H1 (cell line): Measurements from ENCODE around the gene CENPP. TPM values are rescaled to one million over a fixed set of nuclear protein-coding genes. Genes with fewer than 3 reads are reported as not detected.

Source experiments
- BRCA1 ChIP-seq: IDR thresholded peaks from 2 replicates; pipeline ENCODE4 v1.6.1; 2012; ENCODE audit warnings: low read depth, low read length, improper control_type of control experiment
- CBX5 ChIP-seq: fragments of 300-800, 300-1000 bp; sonication (generic); IDR thresholded peaks from 2 replicates; pipeline ENCODE4 v1.7.1; 2016; ENCODE audit warnings: antibody characterized with exemption, low read length, low read depth
- CEBPB ChIP-seq: IDR thresholded peaks from 2 replicates; pipeline ENCODE4 v1.6.1; 2012; ENCODE audit warnings: low read depth, low read length
- CHD1 ChIP-seq: IDR thresholded peaks from 2 replicates; pipeline ENCODE4 v1.6.1; 2012; ENCODE audit warnings: low read depth, low read length, improper control_type of control experiment
- CREB1 ChIP-seq: IDR thresholded peaks from 2 replicates; pipeline ENCODE4 v1.6.1; 2012; ENCODE audit warnings: inconsistent platforms
- E2F6 ChIP-seq: IDR thresholded peaks from 2 replicates; pipeline ENCODE4 v1.6.1; 2012; ENCODE audit warnings: inconsistent platforms
- GTF2F1 ChIP-seq: IDR thresholded peaks from 2 replicates; pipeline ENCODE4 v1.6.1; 2012; ENCODE audit warnings: low read depth, low read length, improper control_type of control experiment, borderline replicate concordance
- JUND ChIP-seq: IDR thresholded peaks from 2 replicates; pipeline ENCODE4 v1.6.1; 2011; ENCODE audit warnings: mild to moderate bottlenecking, improper control_type of control experiment, low read length
- KDM1A ChIP-seq: fragments of 200-600, 300-600 bp; sonication (generic); IDR thresholded peaks from 2 replicates; pipeline ENCODE4 v1.7.1; 2016; ENCODE audit warnings: mild to moderate bottlenecking, low read length, borderline replicate concordance
- KDM4A ChIP-seq: IDR thresholded peaks from one replicate; pipeline ENCODE4 v1.7.1; 2012; ENCODE audit warnings: low read depth, mild to moderate bottlenecking, moderate library complexity, low read length, inconsistent platforms; ENCODE audit not compliant: severe bottlenecking
- MAX ChIP-seq: IDR thresholded peaks from 2 replicates; pipeline ENCODE4 v1.6.1; 2012; ENCODE audit warnings: inconsistent platforms
- NANOG ChIP-seq: IDR thresholded peaks from 2 replicates; pipeline ENCODE4 v1.6.1; 2011; ENCODE audit warnings: low read length, low read depth, mild to moderate bottlenecking, inconsistent platforms; ENCODE audit not compliant: insufficient read depth, poor library complexity, severe bottlenecking
- NRF1 ChIP-seq: IDR thresholded peaks from 2 replicates; pipeline ENCODE4 v1.6.1; 2011; ENCODE audit warnings: mild to moderate bottlenecking, low read depth, low read length, improper control_type of control experiment
- POLR2A ChIP-seq, 2 experiments: IDR thresholded peaks; 1 replicate in 1 of 2; 2 replicates in 1 of 2; pipeline ENCODE4 v1.6.1; 2011; ENCODE audit warnings: low read depth in 2 of 2, low read length in 2 of 2, mild to moderate bottlenecking in 2 of 2; ENCODE audit errors: control extremely low read depth in 1 of 2
- POLR2AphosphoS5 ChIP-seq: IDR thresholded peaks from 2 replicates; pipeline ENCODE4 v1.6.1; 2011; ENCODE audit warnings: low read depth, low read length
- SAP30 ChIP-seq: fragments of 300-600 bp; sonication (generic); IDR thresholded peaks from 2 replicates; pipeline ENCODE4 v1.7.1; 2012; ENCODE audit warnings: low read length, moderate library complexity, mild to moderate bottlenecking, inconsistent platforms; ENCODE audit not compliant: insufficient read depth, insufficient replicate concordance
- SIX5 ChIP-seq: IDR thresholded peaks from 2 replicates; pipeline ENCODE4 v1.6.1; 2011; ENCODE audit warnings: mild to moderate bottlenecking, low read depth, low read length
- SP4 ChIP-seq: IDR thresholded peaks from 2 replicates; pipeline ENCODE4 v1.6.1; 2012; ENCODE audit warnings: low read length, inconsistent platforms
- SRF ChIP-seq: IDR thresholded peaks from 2 replicates; pipeline ENCODE4 v1.6.1; 2011; ENCODE audit warnings: mild to moderate bottlenecking, low read depth, low read length, moderate library complexity
- SUZ12 ChIP-seq: fragments of 200-600 bp; sonication (generic); IDR thresholded peaks from 2 replicates; pipeline ENCODE4 v1.6.1; 2012; ENCODE audit warnings: mild to moderate bottlenecking, inconsistent platforms, low read length, moderate library complexity, mixed read lengths
- polyA plus RNA-seq, 7 experiments: library from polyadenylated mRNA; depleted of rRNA in 3 of 7; stranded (reverse) in 5 of 7; unstranded in 2 of 7; fragments of >200 nt in 5 of 7; fragments of 200-250 nt in 2 of 7; gene quantifications; 1 replicate in 5 of 7; 2 replicates in 1 of 7; 4 replicates in 1 of 7; pipeline versions ENCODE4 v1.2.1 to v1.2.3, GENCODE V29; 2011 to 2013; ENCODE audit warnings: missing spikeins in 2 of 7, mixed read lengths in 2 of 7
- total RNA-seq: library from RNA; stranded (reverse); fragmentation: NEBNext Ultra II Directional; extraction: Animal tissue kit (Norgen Biotek cat#: 25700); gene quantifications from 2 replicates; pipeline ENCODE4 v1.2.1, GENCODE V29; 2021
- TF ChIP-seq, protein P1 (sequence below): IDR thresholded peaks from 2 replicates; pipeline ENCODE4 v1.6.1; 2011; ENCODE audit warnings: low read depth, mild to moderate bottlenecking, low read length; ENCODE audit not compliant: insufficient read depth
- TF ChIP-seq, protein P2 (sequence below): IDR thresholded peaks from 2 replicates; pipeline ENCODE4 v1.6.1; 2012; ENCODE audit warnings: low read length, inconsistent platforms

The CENPP gene
- total and polyA plus RNA-seq, 2 of the 8 experiments (the other 6 are each of a cell fraction or from before 2014, with no cell fraction given), result 2.7 to 10.8 TPM

DNA sequence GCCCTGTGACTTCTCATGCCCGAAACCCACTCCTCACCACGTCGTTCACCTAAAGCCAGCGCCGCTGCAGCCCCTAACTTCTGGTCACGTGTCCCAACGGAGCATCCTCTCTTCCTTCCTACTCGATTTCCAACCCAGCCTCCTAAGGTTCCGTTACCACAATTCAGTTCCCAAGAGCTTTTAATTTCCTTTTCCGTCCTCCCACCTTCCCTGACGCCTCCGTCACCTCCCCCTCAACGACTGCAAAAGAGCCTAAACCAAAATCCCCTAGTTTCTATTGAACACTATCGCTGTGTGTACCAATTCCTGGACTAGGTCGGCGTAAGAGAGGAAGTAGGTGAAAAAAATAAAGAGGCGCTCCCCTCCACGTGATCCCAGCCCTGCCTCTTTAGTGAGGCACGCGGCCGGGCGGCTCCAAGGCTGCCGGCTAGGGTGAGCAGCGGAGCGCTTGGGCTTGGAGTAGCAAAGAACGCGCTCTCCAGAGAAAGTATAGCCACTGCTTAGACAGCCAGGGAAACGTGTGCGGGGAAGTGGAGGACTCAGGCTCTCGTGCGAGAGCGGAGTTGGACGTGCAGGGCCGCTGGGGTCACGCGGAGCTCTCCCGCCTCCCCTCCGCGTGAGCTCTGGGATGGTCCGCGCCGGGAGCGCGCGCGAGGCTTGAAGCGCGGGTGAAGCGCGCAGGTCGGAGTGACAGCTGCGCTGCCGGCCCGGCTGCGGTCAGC, at the start of gene CENPP, which contains the start of gene NOL8 (continued):
- TF ChIP-seq, protein P1, sequence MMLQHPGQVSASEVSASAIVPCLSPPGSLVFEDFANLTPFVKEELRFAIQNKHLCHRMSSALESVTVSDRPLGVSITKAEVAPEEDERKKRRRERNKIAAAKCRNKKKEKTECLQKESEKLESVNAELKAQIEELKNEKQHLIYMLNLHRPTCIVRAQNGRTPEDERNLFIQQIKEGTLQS, result peak; percentile 77
- TF ChIP-seq, protein P2, sequence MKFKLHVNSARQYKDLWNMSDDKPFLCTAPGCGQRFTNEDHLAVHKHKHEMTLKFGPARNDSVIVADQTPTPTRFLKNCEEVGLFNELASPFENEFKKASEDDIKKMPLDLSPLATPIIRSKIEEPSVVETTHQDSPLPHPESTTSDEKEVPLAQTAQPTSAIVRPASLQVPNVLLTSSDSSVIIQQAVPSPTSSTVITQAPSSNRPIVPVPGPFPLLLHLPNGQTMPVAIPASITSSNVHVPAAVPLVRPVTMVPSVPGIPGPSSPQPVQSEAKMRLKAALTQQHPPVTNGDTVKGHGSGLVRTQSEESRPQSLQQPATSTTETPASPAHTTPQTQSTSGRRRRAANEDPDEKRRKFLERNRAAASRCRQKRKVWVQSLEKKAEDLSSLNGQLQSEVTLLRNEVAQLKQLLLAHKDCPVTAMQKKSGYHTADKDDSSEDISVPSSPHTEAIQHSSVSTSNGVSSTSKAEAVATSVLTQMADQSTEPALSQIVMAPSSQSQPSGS, result peak; percentile 72; the same call in 1 of the 2 replicates
- TF ChIP-seq MAX, result peak; percentile 91
- peak; percentile 91 for TF ChIP-seq JUND
- TF ChIP-seq CREB1, result peak; percentile 27
- peak; percentile 95 for TF ChIP-seq POLR2AphosphoS5
- TF ChIP-seq KDM4A, result peak; percentile 85
- TF ChIP-seq E2F6, result peak; percentile 86
- no peak for TF ChIP-seq CBX5
- no peak for TF ChIP-seq NRF1
- no peak for TF ChIP-seq BRCA1
- peak; percentile 99 for TF ChIP-seq SAP30
- TF ChIP-seq CHD1, result peak; percentile 89
- TF ChIP-seq CEBPB, result no peak
- no peak for TF ChIP-seq KDM1A
- peak; percentile 80 to 83; a peak in 2 of 3 replicates for TF ChIP-seq POLR2A (IDR thresholded peaks at IDR 0.05; ENCODE audit: control extremely low read depth in 1 of 2, low read depth in 2 of 2, low read length in 2 of 2)
- TF ChIP-seq NANOG, result no peak
- TF ChIP-seq SP4, result peak; percentile 88; the same call in 1 of the 2 replicates
- TF ChIP-seq SRF, result 0 out of 2 replicates have a peak, but pooled peaks have one; percentile 28
- 0 out of 2 replicates have a peak, but pooled peaks have one; percentile 30 for TF ChIP-seq SIX5
- peak; percentile 44; the same call in 1 of the 2 replicates for TF ChIP-seq GTF2F1
- TF ChIP-seq SUZ12, result no peak
